Large intestine (tissue), 3 donors: ENCODE data around the gene TBC1D4. TPM values are rescaled to one million over a fixed set of nuclear protein-coding genes. Genes with fewer than 3 reads are reported as not detected.
A peak's percentile ranks its signal among the peaks of the same experiment; 100 is the strongest.
"Not testable (repeated sequence)": the region's sequence is repeated elsewhere in the genome, so short reads cannot be mapped to it uniquely, and the experiment has no call there.

ENCODE experiments used
- DNase-seq, 2 donors: peaks; one replicate each; pipeline versions ENCODE4 v3.0.0 to v3.0.0-alpha.2; 2013
- H3K27ac ChIP-seq: one replicate; pipeline ENCODE4 v1.5.1; 2013; ENCODE audit warnings: low read length
- H3K27me3 ChIP-seq: 2 replicates; pipeline ENCODE4 v1.6.1; 2013; ENCODE audit warnings: low read length; ENCODE audit not compliant: control insufficient read depth, insufficient read depth
- H3K36me3 ChIP-seq: 2 replicates; pipeline ENCODE4 v1.6.1; 2013; ENCODE audit warnings: low read length; ENCODE audit not compliant: control insufficient read depth, insufficient read depth
- H3K4me1 ChIP-seq: one replicate; pipeline ENCODE4 v1.6.1; 2013; ENCODE audit warnings: low read length; ENCODE audit not compliant: control insufficient read depth, insufficient read depth
- H3K4me3 ChIP-seq: one replicate; pipeline ENCODE4 v1.5.1; 2013; ENCODE audit warnings: low read length
- H3K9me3 ChIP-seq: one replicate; pipeline ENCODE4 v1.6.1; 2013; ENCODE audit warnings: mild to moderate bottlenecking, low read depth, low read length, moderate library complexity; ENCODE audit not compliant: control insufficient read depth
- WGBS: methylation state at CpG from one replicate; pipeline ENCODE4 v1.1.5; 2013; ENCODE audit warnings: low lambda C conversion rate; ENCODE audit not compliant: insufficient coverage; 5-methylcytosine and 5-hydroxymethylcytosine counted together
- polyA plus RNA-seq: library from polyadenylated mRNA; unstranded; fragments of 120-200 nt; gene quantifications from one replicate; pipeline ENCODE4 v1.2.1, GENCODE V29; 2013

TBC1D4 gene
- polyA plus RNA-seq, 1 donor = 10.1 TPM

DNA sequence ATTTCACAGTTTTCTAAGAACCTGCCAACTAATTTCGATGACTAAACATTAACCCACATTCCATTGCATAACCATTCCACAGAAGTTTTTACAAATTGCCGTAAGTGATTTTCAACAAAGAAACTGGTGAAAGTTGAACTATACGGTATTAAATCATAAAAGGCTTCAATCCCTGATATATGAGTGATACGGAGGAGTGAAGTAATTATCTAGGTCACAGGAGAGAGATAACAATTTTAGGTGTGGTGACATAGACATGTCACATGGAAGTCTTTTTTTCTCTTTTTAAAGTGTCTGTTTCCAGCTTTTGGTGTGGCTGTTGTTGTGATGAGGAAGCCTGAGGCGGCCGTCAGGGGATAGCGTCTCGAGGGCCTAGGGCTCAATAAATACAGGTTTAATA is 29.4 kb downstream of the TBC1D4 start:
- no peak for DNase-seq
- Histone ChIP-seq H3K27me3 (no peaks in the 10 kb centered on the region), H3K4me1 (no peaks in the 10 kb centered on the region), H3K9me3 (no peaks in the 10 kb centered on the region), H3K4me3 (no peak overlapping the region), H3K36me3 (no peaks in the 10 kb centered on the region), H3K27ac (no peak overlapping the region)
- no CpG with 5 or more reads among the region's 8 CpGs for WGBS

GRCh38 chr13:75447493-75447892 is 34.5 kb downstream of the TBC1D4 start:
- H3K36me3 ChIP-seq = no peaks in the 10 kb centered on the region
- no peak overlapping the region for H3K27ac ChIP-seq
- no peaks in the 10 kb centered on the region for H3K9me3 ChIP-seq
- no peak overlapping the region for H3K4me3 ChIP-seq
- no CpG with 5 or more reads among the region's 4 CpGs for WGBS
- no peak for DNase-seq
- no peaks in the 10 kb centered on the region for H3K27me3 ChIP-seq
- no peaks in the 10 kb centered on the region for H3K4me1 ChIP-seq

DNA sequence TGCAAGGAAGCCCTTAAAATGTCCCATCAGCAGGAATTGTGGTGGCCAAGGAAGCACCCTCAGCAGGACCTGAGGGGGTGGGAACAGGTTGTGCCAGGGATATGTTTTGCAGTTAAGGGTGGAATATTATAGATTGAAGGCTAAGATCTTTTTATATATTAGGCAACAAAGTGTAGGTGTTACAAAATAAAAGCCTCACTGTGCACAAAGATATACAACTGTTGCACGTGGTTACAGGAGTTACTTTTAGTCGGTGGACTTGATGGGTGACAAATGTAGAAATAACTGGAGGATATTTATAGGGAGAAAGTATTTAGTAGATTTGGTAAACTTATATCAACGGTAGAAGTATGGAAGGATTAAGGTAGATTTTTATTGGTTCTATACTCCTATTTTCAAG is 35.1 kb downstream of the TBC1D4 start:
- H3K4me1 ChIP-seq = no peaks in the 10 kb centered on the region
- H3K4me3 ChIP-seq = no peak overlapping the region
- H3K36me3 ChIP-seq = no peaks in the 10 kb centered on the region
- H3K27me3 ChIP-seq = no peaks in the 10 kb centered on the region
- H3K9me3 ChIP-seq = no peaks in the 10 kb centered on the region
- DNase-seq = no peak
- no peak overlapping the region for H3K27ac ChIP-seq
- 100% methylated on average over 3 of the region's 3 CpGs for WGBS

DNA sequence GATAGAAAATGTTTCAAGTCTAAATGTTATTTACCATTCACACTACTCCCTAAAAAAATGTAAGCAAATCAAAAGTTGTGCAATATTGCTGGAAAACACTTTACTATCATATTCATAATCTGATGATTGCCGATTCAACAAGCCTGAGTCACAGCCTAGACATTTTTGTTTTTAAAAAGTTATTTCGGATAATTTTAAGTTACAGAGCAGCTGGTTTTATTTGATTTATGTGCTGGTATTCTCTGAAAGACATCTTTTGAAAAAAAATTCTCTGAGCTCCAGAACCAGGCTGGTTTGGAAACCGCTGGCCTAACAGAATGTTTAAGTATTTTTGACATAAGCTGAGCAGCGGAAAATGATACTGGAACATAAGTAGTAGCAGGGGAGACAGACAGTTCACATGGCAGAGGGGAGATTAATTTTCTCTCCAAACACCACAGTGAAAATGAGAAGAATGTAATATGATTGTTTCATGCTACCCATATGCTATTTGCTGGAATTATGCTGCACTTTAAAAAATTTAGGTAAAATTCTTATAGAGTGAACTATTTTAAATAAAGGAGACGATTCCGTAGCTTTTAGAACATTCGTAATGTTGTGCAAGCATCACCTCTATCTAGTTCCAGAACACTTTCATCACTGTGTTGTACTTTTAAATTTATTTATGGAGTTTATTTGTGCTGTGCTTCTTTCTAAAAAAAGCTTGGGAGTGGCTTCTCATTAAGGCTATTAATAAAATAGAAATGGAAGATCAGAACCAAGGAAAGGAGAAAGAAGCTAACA is 36.1 kb downstream of the TBC1D4 start:
- DNase-seq = no peak
- Histone ChIP-seq H3K4me3 (no peak overlapping the region), H3K36me3 (no peaks in the 10 kb centered on the region), H3K9me3 (no peaks in the 10 kb centered on the region), H3K27ac (no peak overlapping the region), H3K4me1 (no peaks in the 10 kb centered on the region), H3K27me3 (no peaks in the 10 kb centered on the region)
- WGBS = 80% methylated on average over 4 of the region's 7 CpGs

DNA sequence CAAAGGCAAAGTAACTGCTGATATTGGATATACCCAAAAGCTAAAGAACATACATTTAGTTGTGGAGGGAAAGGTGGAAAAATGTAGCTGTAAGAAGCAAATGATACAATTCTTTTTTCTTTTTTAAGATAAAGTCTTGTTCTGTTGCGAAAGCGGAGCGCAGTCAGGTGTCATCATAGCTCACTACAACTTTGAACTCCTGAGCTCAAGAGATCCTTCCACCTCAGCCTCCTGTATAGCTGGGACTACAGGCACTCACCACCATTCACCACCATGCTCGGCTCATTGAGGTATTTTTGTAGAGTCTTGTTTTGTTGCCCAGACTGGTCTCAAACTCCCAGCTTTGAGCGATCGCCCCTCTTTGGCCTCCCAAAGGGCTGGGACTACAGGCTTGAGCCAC is 38.0 kb downstream of the TBC1D4 start:
- H3K4me1 ChIP-seq = no peaks in the 10 kb centered on the region
- WGBS = no CpG with 5 or more reads among the region's 6 CpGs
- no peak overlapping the region for H3K4me3 ChIP-seq
- no peak overlapping the region for H3K27ac ChIP-seq
- no peak for DNase-seq
- H3K27me3 ChIP-seq = no peaks in the 10 kb centered on the region
- no peaks in the 10 kb centered on the region for H3K9me3 ChIP-seq
- no peaks in the 10 kb centered on the region for H3K36me3 ChIP-seq

- H3K27ac ChIP-seq = no peak overlapping the region
- no peaks in the 10 kb centered on the region for H3K9me3 ChIP-seq
- no peaks in the 10 kb centered on the region for H3K4me1 ChIP-seq
- no peaks in the 10 kb centered on the region for H3K36me3 ChIP-seq
- no peaks in the 10 kb centered on the region for H3K27me3 ChIP-seq
- WGBS = 93% methylated on average over 2 of the region's 8 CpGs
- no peak for DNase-seq
- H3K4me3 ChIP-seq = no peak overlapping the region
Observed at GRCh38 chr13:75443356-75443958, 38.5 kb downstream of the TBC1D4 start.

GRCh38 chr13:75442736-75443234 is 39.2 kb downstream of the TBC1D4 start:
- DNase-seq = no peak
- Histone ChIP-seq H3K27me3 (no peaks in the 10 kb centered on the region), H3K27ac (no peak overlapping the region), H3K4me3 (no peak overlapping the region), H3K36me3 (no peaks in the 10 kb centered on the region), H3K9me3 (no peaks in the 10 kb centered on the region), H3K4me1 (no peaks in the 10 kb centered on the region)
- 89% methylated on average over 4 of the region's 6 CpGs for WGBS

GRCh38 chr13:75440100-75440499 is 41.9 kb downstream of the TBC1D4 start:
- Histone ChIP-seq H3K4me1 (no peaks in the 10 kb centered on the region), H3K27me3 (no peaks in the 10 kb centered on the region), H3K9me3 (no peaks in the 10 kb centered on the region), H3K4me3 (no peak overlapping the region), H3K36me3 (no peaks in the 10 kb centered on the region), H3K27ac (no peak overlapping the region)
- DNase-seq = peak in 1 of 2 donors; percentile 17
- WGBS = 67% methylated on average over 2 of the region's 2 CpGs

DNA sequence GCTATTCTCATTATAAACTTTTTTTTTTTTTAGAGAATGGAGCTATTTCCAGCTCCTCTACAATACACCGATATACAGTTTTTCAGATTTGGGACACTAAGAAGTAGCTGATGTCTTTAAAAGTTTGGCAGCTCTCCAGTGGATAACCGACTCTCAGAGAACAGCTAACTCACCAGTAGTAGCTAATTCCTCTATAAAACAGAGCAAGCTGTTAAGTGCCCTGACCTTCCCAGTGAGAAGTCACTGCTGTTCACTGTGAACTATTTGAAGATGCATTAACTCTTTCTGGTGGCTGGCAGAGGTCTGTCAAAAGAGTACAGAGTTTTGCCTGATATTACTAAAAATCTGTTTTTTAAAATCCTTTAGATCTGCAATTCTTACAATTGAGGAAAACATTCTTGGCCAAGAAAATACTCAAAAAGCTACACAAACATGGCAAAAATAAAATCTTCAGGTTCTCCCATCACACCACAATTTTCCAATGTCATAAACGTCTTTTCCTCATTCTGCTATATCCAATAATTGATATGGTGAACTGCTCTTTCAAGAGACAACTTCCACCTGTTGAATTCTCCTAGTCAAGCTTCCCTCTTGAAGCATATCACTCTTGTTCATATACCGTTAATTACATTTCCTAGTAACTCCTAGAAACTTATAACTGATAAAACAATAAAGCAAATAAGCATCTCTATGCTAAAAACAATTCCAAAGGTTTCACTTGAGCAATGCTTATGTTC is 44.2 kb downstream of the TBC1D4 start:
- Histone ChIP-seq H3K27ac (no peak overlapping the region), H3K36me3 (no peaks in the 10 kb centered on the region), H3K27me3 (no peaks in the 10 kb centered on the region), H3K4me3 (no peak overlapping the region), H3K4me1 (no peaks in the 10 kb centered on the region), H3K9me3 (no peaks in the 10 kb centered on the region)
- no peak for DNase-seq
- WGBS = 83% methylated on average over 2 of the region's 4 CpGs

DNA sequence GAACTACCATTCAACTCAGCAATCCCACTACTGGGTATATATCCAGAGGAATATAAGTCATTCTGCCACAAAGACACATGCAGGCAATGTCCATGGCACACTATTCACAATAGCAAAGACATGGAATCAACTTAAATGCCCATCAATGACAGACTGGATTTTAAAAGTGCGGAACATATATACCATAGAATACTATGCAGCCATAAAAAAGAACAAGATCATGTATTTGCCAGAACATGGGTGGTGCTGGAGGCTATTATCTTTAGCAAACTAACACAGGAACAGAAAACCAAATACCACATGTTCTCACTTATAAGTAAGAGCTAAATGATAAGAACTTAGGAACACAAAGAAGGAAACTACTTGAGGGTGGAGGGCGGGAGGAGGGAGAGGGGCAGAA is 47.8 kb downstream of the TBC1D4 start:
- WGBS = no CpG with 5 or more reads among the region's 2 CpGs
- H3K9me3 ChIP-seq, H3K27me3 ChIP-seq, H3K36me3 ChIP-seq, H3K4me1 ChIP-seq, DNase-seq, H3K4me3 ChIP-seq, H3K27ac ChIP-seq: not testable (repeated sequence)
